Measurements from ENCODE around the gene RCN1.
"Not testable (repeated sequence)": the region's sequence is repeated elsewhere in the genome, so short reads cannot be mapped to it uniquely, and the experiment has no call there.

RCN1 gene

DNA sequence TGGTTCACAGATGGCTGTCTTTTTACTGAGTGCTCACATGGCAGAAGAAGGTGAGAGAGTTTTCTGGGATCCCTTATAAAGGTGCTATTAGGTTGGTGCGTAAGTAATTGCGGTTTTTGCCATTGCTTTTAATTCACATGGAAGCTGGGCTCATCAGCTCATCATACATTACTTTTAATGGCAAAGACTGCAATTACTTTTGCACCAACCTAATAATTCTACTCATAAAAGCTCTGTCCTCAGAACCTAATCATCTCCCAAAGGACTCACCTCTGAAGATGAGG is 23.0 kb downstream of the RCN1 start:
- no peak for DNase-seq

DNA sequence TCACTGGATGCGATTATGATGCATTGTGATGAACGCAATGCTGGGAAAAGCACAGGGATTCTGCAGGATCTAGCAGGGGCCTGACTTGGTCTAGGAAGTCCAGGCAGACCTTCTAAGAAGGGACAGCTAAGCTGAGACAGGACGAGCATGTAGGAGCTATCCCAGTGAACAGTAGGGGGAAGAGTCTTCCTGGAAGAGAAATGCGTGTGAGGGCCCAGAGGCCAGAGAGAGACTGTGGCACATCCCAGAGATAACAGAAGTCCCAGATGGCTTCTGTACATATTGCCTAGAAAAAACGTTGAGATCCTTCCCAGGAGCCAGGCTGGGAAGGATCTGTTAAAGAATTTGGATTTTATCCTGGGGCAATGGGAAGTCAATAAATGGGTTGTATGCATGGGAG is 24.6 kb downstream of the RCN1 start:
- no peak for DNase-seq

DNA sequence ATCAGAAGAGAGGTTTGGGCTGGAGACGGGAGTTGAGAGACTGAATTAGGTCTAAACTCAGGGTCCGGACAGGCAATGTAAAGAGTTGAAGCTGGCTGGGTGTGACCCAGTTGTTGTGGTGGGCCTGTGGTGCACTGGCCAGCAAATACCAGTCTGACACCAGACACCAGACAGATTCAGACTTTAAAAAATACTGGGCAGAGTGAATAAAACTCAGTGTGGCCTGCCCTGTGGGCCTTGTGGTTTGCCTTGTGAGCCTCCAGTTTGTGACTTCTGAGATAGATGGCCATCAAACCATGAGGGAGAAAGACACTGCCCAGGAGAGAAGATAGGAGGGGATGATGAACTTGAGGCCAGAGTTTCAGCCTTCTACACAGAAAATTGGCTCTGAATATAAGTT is 25.8 kb downstream of the RCN1 start:
- no peak for DNase-seq

DNA sequence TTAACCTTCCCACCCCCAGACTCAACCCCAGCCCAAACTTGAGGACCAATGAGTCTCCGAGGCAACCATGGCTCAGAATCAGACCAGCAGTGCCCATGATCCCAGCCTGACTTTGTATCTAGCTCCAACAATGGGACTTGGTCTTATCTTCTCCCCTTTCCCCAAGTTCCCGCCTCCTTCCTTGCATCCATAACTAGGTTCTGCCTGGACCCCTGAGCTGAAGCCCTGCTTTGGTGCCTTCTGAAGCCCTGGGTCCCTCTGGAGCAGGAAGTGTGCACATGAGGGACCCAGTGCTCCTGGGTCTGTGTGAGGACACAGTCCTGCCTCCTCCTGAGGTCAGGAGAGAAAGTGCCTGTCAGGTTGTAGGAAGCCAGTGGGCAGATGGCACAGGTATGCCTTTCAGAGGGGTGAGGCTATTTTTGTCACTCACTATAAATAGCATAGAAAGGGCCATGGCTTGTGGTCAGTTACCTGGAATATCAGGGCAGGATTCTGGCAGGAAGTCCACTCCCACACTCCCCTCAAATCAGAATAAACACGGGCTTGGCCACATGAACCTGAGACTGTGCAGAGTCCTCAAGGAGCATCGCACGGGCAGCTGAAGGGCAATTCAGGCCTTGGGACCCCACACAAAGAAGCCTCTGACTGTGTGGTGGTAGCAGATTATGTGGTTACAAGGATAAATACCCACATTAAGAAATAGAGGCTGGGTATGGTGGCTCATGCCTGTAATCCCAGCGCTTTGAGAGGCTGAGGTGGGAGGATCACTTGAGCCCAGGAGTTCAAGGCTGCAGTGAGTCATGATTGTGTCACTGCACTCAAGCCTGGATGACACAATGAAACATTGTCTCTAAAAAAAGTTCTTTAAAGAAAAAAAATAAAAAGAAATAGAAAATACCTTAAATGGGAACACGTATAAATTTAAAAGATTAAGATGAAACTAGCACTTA is 27.4 kb downstream of the RCN1 start:
- DNase-seq = no peak

DNA sequence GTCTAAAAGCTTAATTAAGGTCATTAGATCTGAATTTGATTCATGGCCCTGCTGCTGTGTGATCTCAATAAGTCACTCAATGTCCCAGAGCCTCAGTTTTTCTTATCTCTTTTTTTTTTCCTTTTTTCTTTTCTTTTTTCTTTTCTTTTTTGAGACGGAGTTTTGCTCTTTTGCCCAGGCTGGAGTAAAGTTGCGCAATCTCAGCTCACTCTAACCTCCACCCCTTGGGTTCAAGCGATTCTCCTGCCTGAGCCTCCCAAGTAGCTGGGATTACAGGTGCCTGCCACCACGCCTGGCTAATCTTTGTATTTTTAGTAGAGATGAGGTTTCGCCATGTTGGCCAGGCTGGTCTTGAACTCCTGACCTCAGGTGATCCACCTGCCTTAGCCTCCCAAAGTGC is 28.3 kb downstream of the RCN1 start:
- not testable (repeated sequence) for DNase-seq

DNA sequence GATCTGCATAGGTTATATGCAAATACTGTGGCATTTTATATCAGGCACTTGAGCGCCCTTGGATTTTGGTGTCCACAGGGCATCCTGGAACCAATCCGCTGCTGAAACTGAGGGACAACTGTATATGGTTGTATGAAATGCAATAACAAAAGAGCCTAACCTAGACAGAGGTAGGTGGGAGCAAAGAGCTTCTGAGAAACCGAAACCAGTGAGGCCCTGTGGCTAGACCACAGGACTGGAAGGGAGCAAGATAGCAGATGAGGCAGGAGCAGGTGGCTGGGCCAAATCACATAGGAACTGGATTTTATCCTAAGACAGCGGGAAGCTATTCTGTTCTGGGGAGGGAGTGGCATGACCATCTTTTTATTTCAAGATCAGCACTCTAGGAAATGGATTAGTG is 30.1 kb downstream of the RCN1 start:
- DNase-seq = peak; percentile 5

DNA sequence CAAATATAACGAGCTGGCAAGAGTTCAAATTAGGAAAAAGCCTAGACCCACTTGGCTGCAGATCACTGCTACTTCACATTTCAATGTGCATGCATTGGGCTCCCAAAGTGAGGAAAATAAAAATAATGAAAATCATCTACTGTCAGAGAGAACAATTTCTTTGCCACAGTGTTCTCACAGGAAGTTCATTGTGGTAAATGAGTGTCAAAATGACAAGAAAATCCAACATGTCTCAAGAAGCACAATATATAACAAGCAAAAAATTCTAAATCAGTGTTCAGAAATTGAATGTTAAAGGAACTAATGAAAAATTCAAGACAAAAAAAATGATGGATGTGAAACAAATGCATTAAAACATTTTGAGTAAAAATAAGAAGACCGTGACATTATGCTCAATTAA is 31.3 kb downstream of the RCN1 start:
- DNase-seq = no peak

DNA sequence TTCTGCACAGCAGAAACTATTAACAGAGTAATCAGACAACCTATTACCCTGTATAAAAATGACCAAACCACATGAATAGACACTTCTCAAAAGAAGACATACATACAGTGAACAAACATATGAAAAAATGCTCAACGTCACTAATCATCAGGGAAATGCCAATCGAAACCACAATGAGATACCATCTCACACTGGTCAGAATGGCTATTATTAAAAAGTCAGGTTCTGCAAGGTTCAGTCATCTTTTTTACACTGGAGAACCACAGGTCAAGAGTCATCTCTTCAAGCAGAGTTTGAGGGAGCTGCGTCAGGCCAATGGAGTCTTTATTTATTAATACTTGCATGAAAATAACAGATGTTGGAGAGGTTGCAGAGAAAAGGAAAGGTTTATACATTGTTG is 40.4 kb downstream of the RCN1 start:
- DNase-seq = no peak

DNA sequence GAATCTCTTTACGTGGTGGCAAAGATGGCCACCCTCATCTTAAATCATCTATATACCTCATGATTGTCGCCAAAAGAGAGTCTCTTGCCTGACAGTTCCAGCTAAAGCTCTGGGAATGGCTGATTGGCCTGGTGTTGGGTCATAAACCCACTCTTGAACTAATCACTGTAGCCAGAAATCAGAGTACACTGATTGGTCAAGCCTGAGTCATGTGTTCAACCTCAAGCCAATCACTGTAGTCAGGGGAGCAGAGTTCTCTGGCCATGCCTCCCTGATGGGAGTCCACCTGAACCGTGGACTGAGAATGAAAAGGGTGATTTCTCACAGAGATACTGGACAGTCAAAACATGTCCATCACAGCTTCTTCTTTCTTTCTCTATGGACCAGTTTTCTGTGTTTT is 45.8 kb downstream of the RCN1 start:
- no peak for DNase-seq

DNA sequence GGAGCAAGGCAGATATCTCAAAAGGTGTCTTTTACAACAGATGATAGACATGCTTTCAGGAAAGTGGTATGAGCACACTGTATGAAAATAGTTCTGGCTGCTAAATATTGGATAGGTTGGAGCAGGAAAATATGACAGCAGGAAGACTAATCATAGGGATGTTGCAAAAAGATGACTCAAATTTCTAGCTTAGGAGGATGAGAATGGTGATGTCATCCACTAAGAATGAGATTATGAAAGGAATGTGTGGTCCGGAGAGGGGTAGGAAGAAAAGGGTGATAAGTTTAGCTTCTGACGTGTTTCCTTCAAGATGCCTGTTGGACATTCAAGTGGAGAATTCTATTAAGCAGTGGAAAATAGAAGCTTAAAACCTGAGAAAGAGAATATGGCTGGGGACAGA is 46.4 kb downstream of the RCN1 start:
- no peak for DNase-seq

DNA sequence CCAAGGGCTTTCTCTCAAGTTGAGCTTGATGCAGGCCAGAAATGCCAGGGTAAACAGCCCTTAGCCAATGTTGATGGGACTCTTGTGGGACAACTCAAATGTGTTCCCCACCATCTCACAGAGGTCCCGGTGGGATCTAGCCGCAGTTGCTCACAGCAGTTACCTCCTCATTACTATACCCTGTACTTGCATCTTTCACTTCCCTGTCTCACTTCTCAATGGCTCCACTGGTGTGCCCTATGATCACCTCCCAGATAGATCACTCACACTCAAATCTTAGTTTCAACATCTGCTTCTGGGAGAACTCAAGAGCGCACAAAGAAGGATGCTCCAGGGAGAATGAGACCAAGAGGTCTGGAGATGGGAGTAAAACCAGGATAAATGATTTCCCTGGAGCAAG is 47.0 kb downstream of the RCN1 start:
- no peak for DNase-seq

DNA sequence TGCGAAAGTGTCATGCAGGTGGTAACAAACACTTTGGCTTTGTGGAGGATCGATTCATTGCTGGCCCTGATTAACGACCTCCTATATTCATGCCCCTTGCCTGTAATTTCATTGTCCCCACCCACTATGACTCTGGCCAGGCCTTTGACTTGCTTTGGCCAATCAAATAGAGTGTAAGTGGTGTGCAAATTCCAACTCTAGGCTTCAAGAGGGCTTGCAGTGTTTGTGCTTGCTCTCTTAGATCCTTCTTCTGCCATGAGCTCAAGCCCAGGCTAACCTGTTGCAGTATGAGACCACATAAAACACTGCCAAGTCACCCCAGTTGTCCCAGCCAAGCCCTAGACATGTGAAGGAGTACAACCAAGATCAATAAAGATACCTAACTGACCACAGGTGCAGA is 48.0 kb downstream of the RCN1 start:
- no peak for DNase-seq

DNA sequence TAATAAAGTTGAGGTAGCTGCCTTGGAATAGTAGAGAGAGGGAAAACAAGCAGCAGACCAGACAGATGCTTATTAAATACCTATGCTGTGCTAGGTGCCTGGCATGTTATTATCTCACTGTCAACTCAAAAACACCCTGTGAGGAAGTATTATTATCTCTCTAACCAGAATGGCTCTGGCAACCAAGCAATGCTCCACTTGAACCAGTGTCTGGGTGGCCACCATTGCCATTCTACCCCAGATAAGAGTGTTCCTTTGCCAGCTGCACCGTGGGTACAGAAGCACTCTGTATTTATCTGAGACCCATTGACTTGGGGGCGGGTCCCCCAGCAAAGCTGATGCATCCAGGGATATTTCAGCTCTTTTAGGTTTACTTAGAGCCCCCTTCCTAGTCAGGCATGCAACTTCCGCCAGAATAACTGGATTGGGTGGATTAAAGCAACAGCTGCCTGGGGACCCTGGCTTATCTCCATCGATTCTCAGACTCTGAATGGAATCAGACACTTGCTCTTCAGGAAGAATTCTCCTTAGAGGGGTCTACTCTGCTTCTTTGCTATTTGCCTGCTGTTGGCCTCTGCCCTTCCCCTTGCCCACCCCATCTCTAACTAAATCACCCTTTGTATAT is 49.1 kb downstream of the RCN1 start:
- no peak for DNase-seq

DNA sequence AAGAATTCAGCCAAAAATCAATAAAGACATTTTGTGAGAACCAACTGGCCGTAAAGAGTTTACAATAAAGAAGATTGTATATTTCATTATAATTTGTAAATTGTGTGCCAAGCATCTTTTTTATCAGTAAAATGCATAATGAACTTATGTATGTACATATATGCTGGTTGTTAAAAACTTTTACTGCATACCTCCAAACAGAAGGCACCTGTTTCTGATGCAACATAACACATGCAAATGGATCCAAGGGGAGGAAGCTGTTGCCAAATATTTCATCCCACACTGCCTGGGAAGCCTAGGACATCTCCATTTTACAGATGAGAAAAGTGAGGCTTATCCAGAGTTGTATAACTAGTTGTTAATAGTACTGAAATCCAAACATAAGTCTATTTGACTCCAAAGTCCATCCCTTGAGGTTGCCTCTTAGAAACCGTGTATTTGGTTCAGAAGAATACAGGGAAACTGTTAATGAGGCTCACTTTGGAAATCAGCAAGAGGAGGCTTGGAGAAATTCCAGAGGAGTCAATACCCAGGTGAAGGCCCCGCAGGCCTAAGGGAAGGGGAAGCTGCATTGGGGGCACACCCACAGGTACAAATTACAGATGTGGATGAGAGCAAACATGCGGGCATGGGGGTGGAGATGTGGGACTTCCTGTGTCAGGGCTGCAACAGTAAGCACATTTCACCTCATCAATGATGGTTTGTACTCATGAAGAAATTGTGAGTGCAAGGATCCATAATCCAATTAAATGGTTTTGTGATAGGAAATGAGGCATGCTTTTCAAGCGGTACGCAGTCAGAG is 51.1 kb downstream of the RCN1 start:
- DNase-seq = peak; percentile 2

DNA sequence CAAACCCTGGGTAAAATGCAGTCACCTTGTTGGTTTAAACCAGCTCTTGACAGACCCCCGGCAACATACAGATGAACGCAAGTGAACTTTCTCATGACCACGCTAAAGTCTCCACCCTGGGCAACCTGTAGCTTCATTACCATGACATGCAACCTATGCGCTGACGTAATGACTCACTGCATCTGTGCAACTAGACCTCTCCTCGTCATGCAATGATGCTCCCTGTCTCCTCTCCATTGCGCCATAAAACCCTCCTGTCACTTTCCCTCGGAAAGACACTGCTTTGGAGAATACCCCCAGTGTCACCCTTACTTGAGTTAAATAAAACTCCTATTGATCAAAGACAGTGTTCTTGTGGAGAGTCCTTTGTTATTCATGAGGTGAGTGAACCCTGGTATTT is 52.5 kb downstream of the RCN1 start:
- DNase-seq = no peak

DNA sequence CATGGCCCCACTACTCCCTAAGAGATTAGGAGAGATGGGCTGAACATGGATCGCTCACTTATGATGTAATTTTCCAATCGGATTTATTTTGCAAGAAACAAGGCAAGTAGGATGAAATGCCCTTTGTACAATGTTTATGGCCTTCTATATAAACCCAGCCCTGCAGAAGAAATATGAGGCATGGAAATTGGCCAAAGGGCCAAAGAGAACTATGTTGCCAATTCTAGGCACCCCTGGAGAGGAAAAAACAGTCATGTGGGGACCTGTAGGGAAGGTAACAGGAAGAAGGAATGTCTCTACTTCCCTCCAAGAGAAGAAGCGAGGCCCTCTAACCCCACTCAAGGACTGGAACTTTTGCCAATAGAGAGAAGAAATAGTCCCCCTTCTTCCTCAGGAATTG is 54.4 kb downstream of the RCN1 start:
- no peak for DNase-seq

DNA sequence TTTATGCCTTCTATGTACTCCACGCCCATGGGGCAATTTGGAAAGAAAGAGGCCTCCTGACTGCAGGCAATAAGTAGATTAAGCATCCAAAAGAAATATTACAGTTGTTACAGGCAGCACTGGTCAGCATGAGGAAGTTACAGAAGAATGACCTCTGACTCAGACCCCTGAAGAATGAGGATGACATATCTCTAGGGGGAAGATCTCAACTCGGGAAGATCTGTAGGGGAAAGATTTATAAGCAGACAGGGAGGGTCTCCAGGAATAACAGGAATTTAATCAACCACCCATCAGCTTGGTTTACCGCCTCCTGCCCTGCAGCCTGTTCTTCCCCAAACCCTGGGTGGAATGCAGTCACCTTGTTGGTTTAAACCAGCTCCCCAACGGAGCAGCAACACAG is 58.0 kb downstream of the RCN1 start:
- DNase-seq = no peak

DNA sequence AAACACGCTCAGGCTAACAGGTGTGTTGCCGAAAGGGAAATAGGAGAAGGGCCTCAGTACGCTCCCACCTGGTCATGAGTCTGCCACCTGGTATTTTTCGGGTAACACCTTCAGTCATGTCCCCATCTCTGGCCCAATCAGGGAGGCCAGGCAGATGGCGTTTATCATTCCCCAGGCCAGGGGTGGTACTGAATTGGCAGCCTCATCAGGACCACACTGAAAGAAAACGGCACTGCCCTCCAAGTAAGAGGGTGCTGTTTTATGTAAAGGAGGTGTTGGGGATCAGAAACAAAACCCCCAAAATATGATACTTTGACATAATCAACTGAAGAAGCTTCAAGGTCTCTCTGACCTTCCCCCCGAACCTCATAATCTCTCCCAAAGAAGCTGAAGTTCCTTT is 58.9 kb downstream of the RCN1 start:
- no peak for DNase-seq

DNA sequence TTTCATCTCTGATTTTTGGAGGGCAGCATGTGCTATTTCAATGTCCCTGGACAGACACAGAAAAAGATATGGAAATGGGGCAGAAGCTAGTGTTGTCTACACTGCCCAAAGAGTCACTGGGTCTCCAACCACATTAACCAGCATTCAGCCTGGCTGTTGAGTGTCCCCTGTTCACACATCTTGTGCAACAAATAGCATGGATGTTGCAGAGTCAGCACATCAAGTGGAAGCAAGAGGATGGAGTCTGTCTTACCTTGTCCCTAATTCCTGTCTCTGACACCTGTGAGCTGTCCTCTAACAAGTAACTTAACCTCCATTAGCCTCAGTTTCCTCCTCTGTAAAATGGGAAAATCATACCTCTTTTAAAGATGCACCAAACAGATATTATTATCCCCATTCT is 60.2 kb downstream of the RCN1 start:
- DNase-seq = no peak

DNA sequence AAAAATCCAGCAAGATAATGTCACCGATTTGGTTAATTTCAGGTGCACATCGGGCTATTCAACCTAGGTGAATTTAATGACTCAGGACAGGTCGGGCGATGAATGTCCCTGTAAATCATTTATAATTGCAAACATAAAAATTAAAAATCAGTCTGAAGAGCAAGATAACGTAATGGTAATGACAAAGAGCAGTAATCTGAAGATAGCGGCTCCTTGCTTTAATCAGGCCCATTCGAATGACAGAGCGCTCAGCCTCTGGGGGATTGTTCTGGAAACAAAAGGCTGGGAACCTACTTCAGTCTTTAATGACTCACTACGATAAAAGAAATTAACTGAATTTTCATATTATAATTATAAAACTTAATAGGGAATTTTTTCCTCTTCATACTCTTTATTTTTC is 61.3 kb downstream of the RCN1 start:
- DNase-seq = no peak

DNA sequence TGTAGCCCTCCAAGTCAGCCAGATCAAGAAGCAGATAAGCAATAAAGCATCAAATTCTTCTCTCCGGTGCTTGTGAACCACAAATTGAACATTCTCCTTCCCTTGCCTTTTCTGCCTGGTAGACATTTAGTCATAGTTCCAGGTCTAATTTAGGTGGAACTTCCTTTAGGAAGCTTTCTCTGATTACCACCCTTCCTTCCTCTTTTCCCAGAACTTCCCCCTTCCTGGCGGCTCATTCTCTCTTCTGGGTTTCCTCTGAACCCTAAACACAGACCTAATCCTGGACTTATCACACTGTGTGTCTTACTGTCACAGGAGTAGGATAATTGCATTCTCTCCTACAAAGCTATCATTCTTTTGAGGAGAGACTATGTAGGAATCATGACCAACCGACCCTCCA is 61.9 kb downstream of the RCN1 start:
- DNase-seq = no peak

DNA sequence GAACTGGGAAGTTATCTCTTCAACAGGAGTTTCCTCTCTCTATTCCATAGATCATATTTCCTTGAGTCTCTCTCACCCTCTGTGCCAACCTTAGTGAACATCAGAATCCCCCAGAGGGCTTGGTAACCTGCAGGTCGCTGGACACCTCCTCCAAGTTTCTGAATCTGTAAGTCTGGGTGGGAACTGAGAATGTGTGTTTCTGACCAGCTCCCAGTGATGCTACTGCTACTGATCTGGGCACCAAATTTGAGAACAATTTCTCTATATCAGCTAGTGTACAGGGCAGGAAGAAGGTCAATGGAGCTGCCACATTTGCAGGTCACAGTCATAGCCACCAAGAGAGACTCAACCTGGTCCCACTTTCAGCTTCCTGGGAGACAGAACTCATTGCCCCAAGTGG is 62.9 kb downstream of the RCN1 start:
- no peak for DNase-seq

DNA sequence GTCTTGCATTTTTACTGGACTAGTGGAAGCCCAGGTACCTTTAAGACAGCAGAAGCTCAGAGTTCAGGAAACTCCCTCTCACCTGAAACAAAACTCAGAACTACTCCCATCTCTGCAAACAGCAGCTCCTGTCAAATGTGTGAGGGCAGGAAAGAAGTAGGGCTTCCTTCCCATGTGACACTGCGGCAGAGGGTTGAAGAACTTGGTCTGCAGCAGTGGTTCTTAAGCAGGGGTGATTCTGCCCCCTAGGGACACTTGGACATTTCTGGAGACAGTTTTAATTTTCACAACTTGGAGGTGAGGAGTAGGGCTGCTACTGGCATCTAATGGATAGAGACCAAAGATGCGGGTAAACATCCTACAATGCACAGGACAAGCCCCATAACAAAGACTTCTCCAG is 63.4 kb downstream of the RCN1 start:
- peak; percentile 17 for DNase-seq
